Cardiac muscle cell (in vitro differentiated cells and primary cell): ENCODE data around the gene IL1RAPL2. TPM values are rescaled to one million over a fixed set of nuclear protein-coding genes. Genes with fewer than 3 reads are reported as not detected.

Experiments used
- DNase-seq, 2 donors: peaks; one replicate each; pipeline versions ENCODE4 v3.0.0 to v3.0.0-alpha.2; 2010 to 2017; ENCODE audit warnings: low read depth in 1 of 2, low spot score in 1 of 2
- H3K27ac ChIP-seq: fragments of 200-600 bp; sonication (generic); 2 replicates; pipeline ENCODE4 v1.5.1; 2016
- H3K27me3 ChIP-seq: fragments of 200-600 bp; sonication (generic); 2 replicates; pipeline ENCODE4 v1.6.0; 2016; ENCODE audit warnings: control low read depth
- H3K36me3 ChIP-seq: fragments of 200-600 bp; sonication (generic); 2 replicates; pipeline ENCODE4 v1.5.1; 2016; ENCODE audit warnings: control low read depth
- H3K4me1 ChIP-seq: fragments of 200-600 bp; sonication (generic); 2 replicates; pipeline ENCODE4 v1.8.1; 2017; ENCODE audit warnings: low read depth, mild to moderate bottlenecking, mixed run types
- H3K4me3 ChIP-seq: fragments of 200-600 bp; sonication (generic); 2 replicates; pipeline ENCODE4 v1.5.1; 2016; ENCODE audit warnings: mild to moderate bottlenecking
- H3K9me3 ChIP-seq: fragments of 200-600 bp; sonication (generic); 2 replicates; pipeline ENCODE4 v1.5.1; 2017; ENCODE audit warnings: low read depth, mild to moderate bottlenecking, control low read depth
- polyA plus RNA-seq: library from polyadenylated mRNA; unstranded; fragments of >200 nt; fragmentation: Nextera tagmentation; extraction: Ambion mirVana; gene quantifications from 2 replicates; pipeline ENCODE4 v1.2.1, GENCODE V29; 2016
- total RNA-seq: library from RNA; depleted of rRNA; stranded (reverse); fragments of >200 nt; gene quantifications from 2 replicates; pipeline ENCODE4 v1.2.3, GENCODE V29; 2016
- TF ChIP-seq, protein P1 (sequence below): IDR thresholded peaks from 2 replicates; pipeline ENCODE4 v1.5.1; 2012; ENCODE audit warnings: low read depth, mild to moderate bottlenecking, low read length

The IL1RAPL2 gene
- total and polyA plus RNA-seq, 2 experiments from 2014 or later: not detected

DNA sequence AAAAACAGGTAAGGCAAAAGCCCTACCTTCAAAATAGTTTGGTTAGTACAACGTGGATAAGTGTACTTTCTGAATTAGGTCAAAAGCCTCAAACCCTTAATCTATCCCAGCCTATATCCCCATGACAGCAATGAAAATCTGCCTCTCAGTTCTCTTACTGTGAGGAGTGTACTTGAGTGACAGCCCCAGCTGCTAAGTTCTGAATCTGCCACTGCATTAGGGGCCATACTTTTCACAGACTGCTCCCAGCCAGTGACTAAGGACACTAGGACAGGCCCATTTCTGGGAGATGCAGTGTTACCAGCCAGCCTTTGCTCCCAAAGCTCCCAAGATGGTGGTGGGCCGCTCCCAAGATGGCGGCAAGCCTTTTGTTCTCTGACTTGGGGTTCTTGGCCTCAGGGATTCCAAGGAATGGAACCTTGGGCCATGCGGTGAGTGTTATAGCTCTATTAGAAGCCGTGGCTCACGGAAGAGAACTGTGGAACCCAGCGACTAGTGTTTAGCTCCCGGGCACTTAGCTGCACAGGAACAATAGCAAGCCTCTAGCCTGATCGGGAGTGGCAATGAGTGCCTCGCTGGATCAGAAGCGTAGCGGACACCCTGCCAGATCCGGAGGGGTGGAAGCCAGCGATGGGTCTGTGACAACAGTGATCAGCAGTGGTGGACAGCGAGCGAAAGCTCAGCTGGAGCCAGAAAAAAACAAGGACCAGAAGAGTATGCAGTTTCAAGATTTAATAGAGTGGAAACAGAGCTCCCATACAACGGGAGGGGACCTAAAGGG, 1080.8 kb downstream of the IL1RAPL2 start:
- no peaks in the 10 kb centered on the region for H3K9me3 ChIP-seq
- TF ChIP-seq, protein P1, sequence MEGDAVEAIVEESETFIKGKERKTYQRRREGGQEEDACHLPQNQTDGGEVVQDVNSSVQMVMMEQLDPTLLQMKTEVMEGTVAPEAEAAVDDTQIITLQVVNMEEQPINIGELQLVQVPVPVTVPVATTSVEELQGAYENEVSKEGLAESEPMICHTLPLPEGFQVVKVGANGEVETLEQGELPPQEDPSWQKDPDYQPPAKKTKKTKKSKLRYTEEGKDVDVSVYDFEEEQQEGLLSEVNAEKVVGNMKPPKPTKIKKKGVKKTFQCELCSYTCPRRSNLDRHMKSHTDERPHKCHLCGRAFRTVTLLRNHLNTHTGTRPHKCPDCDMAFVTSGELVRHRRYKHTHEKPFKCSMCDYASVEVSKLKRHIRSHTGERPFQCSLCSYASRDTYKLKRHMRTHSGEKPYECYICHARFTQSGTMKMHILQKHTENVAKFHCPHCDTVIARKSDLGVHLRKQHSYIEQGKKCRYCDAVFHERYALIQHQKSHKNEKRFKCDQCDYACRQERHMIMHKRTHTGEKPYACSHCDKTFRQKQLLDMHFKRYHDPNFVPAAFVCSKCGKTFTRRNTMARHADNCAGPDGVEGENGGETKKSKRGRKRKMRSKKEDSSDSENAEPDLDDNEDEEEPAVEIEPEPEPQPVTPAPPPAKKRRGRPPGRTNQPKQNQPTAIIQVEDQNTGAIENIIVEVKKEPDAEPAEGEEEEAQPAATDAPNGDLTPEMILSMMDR: no peak
- no peak overlapping the region for H3K4me3 ChIP-seq
- H3K27me3 ChIP-seq: no peaks in the 10 kb centered on the region
- H3K27ac ChIP-seq: no peak overlapping the region
- H3K4me1 ChIP-seq: peaks cover 12% of the 10 kb centered on the region
- no peaks in the 10 kb centered on the region for H3K36me3 ChIP-seq
- DNase-seq: no peak

DNA sequence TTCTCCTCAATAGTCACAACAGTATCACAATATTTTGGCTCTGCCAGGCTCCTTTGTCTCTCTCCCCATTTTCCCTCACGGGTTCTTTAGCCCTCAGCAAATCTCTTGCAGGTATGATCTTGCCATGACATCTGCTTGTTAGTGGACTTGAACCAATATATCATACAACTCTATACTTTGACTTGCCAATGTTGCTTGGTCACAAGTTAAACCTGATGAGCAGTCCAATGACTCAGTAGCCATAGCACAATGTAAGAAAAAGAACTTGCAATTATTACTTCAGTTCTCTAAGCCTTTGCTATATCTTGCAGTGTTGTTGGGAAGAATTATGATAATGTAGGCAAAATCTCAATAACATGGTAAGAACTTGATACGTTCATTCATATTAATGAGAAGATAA, 1081.8 kb downstream of the IL1RAPL2 start:
- TF ChIP-seq, protein P1: no peak
- Histone ChIP-seq H3K27ac (no peak overlapping the region), H3K4me1 (peaks cover 12% of the 10 kb centered on the region), H3K27me3 (no peaks in the 10 kb centered on the region), H3K9me3 (no peaks in the 10 kb centered on the region), H3K36me3 (no peaks in the 10 kb centered on the region), H3K4me3 (no peak overlapping the region)
- DNase-seq: no peak

DNA sequence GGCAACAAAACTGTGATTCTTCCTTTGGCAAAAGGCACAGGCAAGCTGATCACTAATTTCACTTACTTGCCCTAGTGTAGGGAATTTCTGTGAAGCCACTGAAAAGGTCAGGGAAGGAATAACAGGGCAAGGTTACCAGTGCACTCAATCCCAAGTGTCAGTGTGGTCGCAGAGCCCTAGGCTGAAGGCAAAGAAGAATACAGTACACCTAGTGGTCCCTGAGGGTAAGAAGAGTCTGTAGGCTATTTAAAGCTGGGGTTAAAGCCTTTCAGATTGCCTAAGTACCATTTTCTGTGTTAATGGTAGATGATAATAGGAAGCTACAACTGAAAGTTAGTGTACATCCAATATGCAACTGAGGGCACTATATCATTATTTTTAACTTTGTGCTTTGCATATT, 1082.7 kb downstream of the IL1RAPL2 start:
- Histone ChIP-seq H3K27ac (no peak overlapping the region), H3K27me3 (no peaks in the 10 kb centered on the region), H3K4me1 (peaks cover 12% of the 10 kb centered on the region), H3K9me3 (no peaks in the 10 kb centered on the region), H3K4me3 (no peak overlapping the region), H3K36me3 (no peaks in the 10 kb centered on the region)
- peak in 1 of 2 donors; percentile 33 for DNase-seq
- TF ChIP-seq, protein P1: no peak

DNA sequence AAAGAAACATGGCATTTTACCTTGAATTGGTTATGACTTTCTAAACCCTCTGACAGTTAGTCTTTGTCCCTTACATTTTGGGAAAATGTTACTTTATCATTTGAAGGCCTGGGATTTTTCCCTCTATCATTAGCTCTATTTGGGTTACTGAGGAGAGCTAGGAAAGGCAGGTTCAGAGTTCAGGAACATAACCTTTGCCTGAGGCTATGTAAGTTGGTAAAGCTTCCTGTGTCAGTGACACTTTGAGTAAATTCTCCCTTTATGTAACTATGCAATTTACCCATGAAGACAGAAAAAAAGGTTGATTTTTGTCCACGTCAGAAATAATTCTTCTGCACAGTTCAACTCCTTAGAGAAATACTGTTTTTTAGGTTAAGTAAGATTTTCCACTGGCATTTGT, 1084.6 kb downstream of the IL1RAPL2 start:
- no peak overlapping the region for H3K27ac ChIP-seq
- no peaks in the 10 kb centered on the region for H3K36me3 ChIP-seq
- H3K4me3 ChIP-seq: no peak overlapping the region
- H3K27me3 ChIP-seq: no peaks in the 10 kb centered on the region
- no peak for DNase-seq
- TF ChIP-seq, protein P1: no peak
- no peaks in the 10 kb centered on the region for H3K9me3 ChIP-seq
- H3K4me1 ChIP-seq: peaks cover 12% of the 10 kb centered on the region

DNA sequence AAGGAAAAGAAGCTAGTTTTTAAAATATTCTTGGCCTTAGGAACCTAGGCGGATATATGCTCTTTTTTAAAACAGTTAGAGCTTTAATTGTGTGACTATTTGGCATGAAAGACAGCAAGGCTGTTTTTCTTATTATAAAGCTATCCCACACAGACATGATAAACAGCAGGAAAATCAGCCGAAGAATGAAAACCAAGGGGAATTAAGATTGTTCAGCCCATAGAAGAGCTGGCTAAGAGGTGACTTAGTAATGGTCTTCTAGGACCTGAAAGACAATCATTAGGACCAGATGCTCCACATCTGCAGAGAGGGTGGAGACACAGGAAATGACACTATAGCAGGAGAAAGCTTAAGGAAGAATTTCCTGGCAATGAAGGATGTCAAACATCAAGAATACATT, 1085.0 kb downstream of the IL1RAPL2 start:
- no peak overlapping the region for H3K4me3 ChIP-seq
- DNase-seq: no peak
- peaks cover 12% of the 10 kb centered on the region for H3K4me1 ChIP-seq
- no peaks in the 10 kb centered on the region for H3K36me3 ChIP-seq
- TF ChIP-seq, protein P1: no peak
- no peak overlapping the region for H3K27ac ChIP-seq
- H3K27me3 ChIP-seq: no peaks in the 10 kb centered on the region
- no peaks in the 10 kb centered on the region for H3K9me3 ChIP-seq
